Measurements from ENCODE around the gene PHF2.

PHF2 gene

DNA sequence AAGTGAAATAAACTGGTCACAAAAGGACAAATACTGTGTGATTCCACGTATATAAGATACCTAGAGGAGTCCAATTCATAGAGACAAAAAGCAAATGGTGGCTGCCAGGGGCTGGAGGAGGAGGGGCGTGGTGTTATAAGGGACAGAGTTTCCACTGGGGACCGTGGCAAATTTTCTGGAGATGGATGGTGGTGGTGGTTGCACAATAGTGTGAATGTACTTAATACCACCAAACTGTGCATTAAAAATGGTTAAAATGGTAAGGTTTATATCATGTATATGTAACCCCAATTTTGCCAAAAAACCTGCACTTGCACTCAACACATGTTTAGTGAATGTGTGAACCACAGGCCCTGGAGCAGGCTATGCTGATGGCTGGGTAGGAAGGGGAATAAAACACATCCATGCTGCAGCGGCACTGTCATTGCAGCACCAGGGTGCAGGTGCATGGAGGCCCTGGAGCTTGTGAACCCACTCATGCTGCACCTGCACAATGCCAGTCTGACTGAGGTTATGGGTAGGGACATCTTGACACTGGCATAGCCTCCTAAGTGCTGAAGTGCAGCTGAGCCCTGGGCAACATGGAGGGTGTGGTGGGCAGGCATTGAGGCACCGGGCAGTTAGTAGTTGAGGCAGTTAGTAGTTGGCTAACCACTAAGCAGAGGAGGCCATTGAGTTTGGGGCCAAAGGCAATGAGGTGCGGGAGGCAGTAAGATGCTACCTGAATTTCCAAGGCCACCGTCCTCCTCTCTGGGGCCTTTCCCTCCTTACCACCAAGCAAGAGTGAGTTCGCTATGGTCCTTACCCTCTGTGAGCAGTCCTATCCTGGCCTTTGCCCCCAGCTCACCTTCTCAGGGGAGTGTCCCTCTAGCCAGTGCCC is 3.5 kb upstream of the PHF2 start:
- no peaks in the 10 kb centered on the region for H3K36me3 ChIP-seq (ENCODE audit: insufficient read depth)
- peaks cover 9% of the 10 kb centered on the region; the same call in 1 of the 2 replicates for H3K79me2 ChIP-seq (ENCODE audit: insufficient read depth, low read depth)
- no peak overlapping the region for H2AFZ ChIP-seq (ENCODE audit: low read depth)
- no peak overlapping the region for H3K4me3 ChIP-seq (IDR thresholded peaks at IDR 0.05; ENCODE audit: insufficient read depth, low read depth, low read length)
- TF ChIP-seq, protein P1, sequence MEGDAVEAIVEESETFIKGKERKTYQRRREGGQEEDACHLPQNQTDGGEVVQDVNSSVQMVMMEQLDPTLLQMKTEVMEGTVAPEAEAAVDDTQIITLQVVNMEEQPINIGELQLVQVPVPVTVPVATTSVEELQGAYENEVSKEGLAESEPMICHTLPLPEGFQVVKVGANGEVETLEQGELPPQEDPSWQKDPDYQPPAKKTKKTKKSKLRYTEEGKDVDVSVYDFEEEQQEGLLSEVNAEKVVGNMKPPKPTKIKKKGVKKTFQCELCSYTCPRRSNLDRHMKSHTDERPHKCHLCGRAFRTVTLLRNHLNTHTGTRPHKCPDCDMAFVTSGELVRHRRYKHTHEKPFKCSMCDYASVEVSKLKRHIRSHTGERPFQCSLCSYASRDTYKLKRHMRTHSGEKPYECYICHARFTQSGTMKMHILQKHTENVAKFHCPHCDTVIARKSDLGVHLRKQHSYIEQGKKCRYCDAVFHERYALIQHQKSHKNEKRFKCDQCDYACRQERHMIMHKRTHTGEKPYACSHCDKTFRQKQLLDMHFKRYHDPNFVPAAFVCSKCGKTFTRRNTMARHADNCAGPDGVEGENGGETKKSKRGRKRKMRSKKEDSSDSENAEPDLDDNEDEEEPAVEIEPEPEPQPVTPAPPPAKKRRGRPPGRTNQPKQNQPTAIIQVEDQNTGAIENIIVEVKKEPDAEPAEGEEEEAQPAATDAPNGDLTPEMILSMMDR (conservative IDR thresholded peaks at IDR 0.05; ENCODE audit: low read depth, low read length), result no peak
- H3K9ac ChIP-seq, result no peak overlapping the region
- no peak overlapping the region for H3K27ac ChIP-seq
- no peaks in the 10 kb centered on the region for H3K27me3 ChIP-seq (ENCODE audit: insufficient read depth, low read depth)
- H3K4me1 ChIP-seq (ENCODE audit: low read depth, poor library complexity, severe bottlenecking), result peaks cover 5% of the 10 kb centered on the region
- no peak overlapping the region for H3K4me2 ChIP-seq
- H4K20me1 ChIP-seq (ENCODE audit: insufficient read depth), result no peaks in the 10 kb centered on the region

DNA sequence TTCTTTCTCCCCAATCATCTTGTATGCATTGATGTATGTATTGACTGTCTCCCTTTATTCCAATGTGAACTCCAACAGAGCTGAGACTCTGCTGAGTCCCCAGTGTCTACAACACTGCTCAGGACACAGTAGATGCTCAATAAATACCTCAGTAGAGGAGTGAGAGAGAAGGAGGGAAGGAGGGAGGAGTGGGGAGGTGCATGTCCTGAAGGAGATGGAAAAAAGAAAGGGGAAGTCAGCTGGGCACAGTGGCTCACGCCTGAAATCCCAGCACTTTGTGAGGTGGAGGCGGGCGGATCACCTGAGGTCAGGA is 2.9 kb upstream of the PHF2 start:
- Histone ChIP-seq H4K20me1 (ENCODE audit: insufficient read depth) (no peaks in the 10 kb centered on the region), H3K9ac (no peak overlapping the region), H2AFZ (ENCODE audit: low read depth) (no peak overlapping the region), H3K27me3 (ENCODE audit: insufficient read depth, low read depth) (no peaks in the 10 kb centered on the region), H3K36me3 (ENCODE audit: insufficient read depth) (no peaks in the 10 kb centered on the region), H3K4me3 (IDR thresholded peaks at IDR 0.05; ENCODE audit: insufficient read depth, low read depth, low read length) (no peak overlapping the region), H3K4me2 (no peak overlapping the region), H3K4me1 (ENCODE audit: low read depth, poor library complexity, severe bottlenecking) (peaks cover 5% of the 10 kb centered on the region), H3K27ac (no peak overlapping the region), H3K79me2 (ENCODE audit: insufficient read depth, low read depth) (peaks cover 11% of the 10 kb centered on the region; the same call in 1 of the 2 replicates)
- TF ChIP-seq, protein P1 (conservative IDR thresholded peaks at IDR 0.05; ENCODE audit: low read depth, low read length), result no peak

DNA sequence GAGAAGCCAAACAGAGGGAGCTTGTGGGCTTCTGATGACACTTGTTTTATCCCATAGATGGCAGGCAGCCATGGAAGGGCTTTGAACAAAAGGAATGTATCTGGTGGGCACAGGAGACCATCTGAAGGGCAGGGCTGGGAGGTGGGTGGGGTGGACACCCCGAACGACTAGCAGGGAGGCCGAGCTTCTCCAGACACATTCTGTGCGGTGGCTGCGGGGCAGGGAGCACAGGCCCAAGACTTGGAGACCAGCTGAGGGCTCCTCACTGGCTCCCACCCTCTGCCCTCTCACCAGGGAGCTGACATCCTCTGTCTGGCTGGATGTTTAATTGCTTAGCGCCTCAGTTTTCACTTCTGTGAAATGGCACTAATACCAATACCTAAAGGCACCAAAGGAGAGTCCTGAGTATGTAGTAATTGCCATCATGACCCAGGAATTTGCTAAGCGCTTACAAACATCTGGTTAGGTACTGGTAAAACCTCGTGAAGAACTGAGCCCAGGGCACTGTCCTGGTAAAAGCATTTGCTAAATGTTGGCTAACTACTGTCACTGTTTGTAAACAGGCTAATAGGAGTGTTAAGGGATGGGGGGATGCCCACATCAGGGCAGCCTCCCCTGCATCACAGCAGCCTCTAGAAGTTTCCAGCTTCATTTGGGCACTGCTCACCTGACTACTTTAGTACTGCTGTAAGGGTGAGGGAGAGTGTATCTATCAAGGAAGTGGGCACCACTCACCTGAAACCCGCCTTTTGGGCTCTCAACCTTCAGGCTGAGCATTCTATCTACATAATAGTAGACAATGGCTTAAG is 2.1 kb upstream of the PHF2 start:
- TF ChIP-seq, protein P1 (conservative IDR thresholded peaks at IDR 0.05; ENCODE audit: low read depth, low read length), result no peak
- Histone ChIP-seq H4K20me1 (ENCODE audit: insufficient read depth) (no peaks in the 10 kb centered on the region), H2AFZ (ENCODE audit: low read depth) (no peak overlapping the region), H3K79me2 (ENCODE audit: insufficient read depth, low read depth) (peaks cover 13% of the 10 kb centered on the region; the same call in 1 of the 2 replicates), H3K4me1 (ENCODE audit: low read depth, poor library complexity, severe bottlenecking) (peaks cover 5% of the 10 kb centered on the region), H3K36me3 (ENCODE audit: insufficient read depth) (no peaks in the 10 kb centered on the region), H3K9ac (no peak overlapping the region), H3K4me3 (IDR thresholded peaks at IDR 0.05; ENCODE audit: insufficient read depth, low read depth, low read length) (no peak overlapping the region), H3K27me3 (ENCODE audit: insufficient read depth, low read depth) (no peaks in the 10 kb centered on the region), H3K27ac (no peak overlapping the region), H3K4me2 (no peak overlapping the region)

DNA sequence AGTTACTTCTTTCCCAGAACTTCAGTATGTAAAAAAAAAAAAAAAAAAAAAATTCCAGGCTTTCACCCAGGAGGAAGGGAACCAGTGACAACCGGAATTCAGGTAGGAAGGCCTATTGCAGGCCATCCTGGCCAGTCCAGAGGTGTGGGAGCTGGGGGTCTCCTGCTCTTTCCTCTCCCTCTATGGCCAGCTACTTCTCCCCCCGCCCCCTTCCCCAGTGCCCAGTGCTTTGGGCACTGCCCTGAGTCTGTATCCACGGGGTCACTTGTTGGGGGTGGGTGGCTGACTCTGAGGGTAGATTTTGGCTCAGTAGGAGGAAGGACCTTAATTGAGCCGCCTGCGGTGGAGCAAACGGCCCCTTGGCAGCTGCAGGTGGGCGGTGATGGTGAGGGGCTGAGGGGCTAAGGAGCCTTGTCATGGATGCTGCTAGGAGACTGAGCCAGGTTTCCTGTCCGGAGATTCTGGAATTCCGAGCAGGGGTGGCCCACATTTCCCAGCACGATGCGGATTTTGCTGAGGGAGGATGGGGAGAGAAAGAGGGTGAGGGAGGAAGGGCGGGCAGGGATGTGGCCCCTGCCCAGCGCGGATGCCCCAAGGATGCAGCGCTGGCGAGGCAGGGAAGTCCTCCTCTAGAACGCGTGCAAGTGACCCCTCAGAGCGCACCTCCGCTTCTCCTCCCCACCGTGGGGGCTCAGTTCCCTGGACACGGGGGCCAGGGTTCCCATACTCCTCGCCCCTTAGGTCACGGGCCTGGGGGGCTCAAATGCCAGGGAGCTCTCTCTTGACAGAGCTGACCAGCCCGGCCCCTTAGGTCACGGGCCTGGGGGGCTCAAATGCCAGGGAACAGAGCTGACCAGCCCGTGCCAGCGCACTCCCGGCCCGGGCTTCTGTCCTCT is 1.2 kb upstream of the PHF2 start:
- peak overlapping the region; percentile 80 for H3K4me2 ChIP-seq
- H3K36me3 ChIP-seq (ENCODE audit: insufficient read depth), result no peaks in the 10 kb centered on the region
- peak overlapping the region; percentile 27; the same call in 1 of the 2 replicates for H3K27ac ChIP-seq
- H4K20me1 ChIP-seq (ENCODE audit: insufficient read depth), result no peaks in the 10 kb centered on the region
- no peaks in the 10 kb centered on the region for H3K27me3 ChIP-seq (ENCODE audit: insufficient read depth, low read depth)
- peaks cover 19% of the 10 kb centered on the region; the same call in 1 of the 2 replicates for H3K79me2 ChIP-seq (ENCODE audit: insufficient read depth, low read depth)
- H2AFZ ChIP-seq (ENCODE audit: low read depth), result peak overlapping the region; percentile 75
- H3K4me3 ChIP-seq (IDR thresholded peaks at IDR 0.05; ENCODE audit: insufficient read depth, low read depth, low read length), result no peak overlapping the region
- peaks cover 5% of the 10 kb centered on the region for H3K4me1 ChIP-seq (ENCODE audit: low read depth, poor library complexity, severe bottlenecking)
- TF ChIP-seq, protein P1 (conservative IDR thresholded peaks at IDR 0.05; ENCODE audit: low read depth, low read length), result no peak
- H3K9ac ChIP-seq, result peak overlapping the region; percentile 83
